Airway epithelial cell (primary cell): ENCODE results near the gene A2M. TPM values are rescaled to one million over a fixed set of nuclear protein-coding genes. Genes with fewer than 3 reads are reported as not detected.

ENCODE experiments used
- total RNA-seq: library from RNA; depleted of rRNA; stranded (reverse); fragments of >200 nt; gene quantifications from 2 replicates; pipeline ENCODE4 v1.2.3, GENCODE V29; 2015

The A2M gene
- not detected in 2 replicates for total RNA-seq

GRCh38 chr12:9115731-9116559, at the start of gene A2M:
Gene A2M (minus strand): TSS chr12:9115919. CDS start chr12:9115849, 70 bp downstream.

Other genes with a start within 250 kb of the A2M start
- 7.5 and 10.7 TPM in 2 replicates for gene PHC1, start 201.4 kb downstream of the A2M start, total RNA-seq
- 84.1 and 87.9 TPM in 2 replicates for gene M6PR, start 166.3 kb downstream of the A2M start, total RNA-seq
- 0.28 TPM in 1 of 2 replicates, not detected in the other for gene KLRG1, start 126.4 kb downstream of the A2M start, total RNA-seq
- gene PZP, start 92.5 kb upstream of the A2M start, total RNA-seq = not detected in 2 replicates